Activated T-cell treated with anti-CD3 and anti-CD28 coated beads for 1 hour (primary cell): ENCODE data around the gene COL5A1.

Experiments
- DNase-seq: peaks from one replicate; pipeline ENCODE4 v3.0.0-alpha.2; 2020; ENCODE audit warnings: low read depth

COL5A1 gene

DNA sequence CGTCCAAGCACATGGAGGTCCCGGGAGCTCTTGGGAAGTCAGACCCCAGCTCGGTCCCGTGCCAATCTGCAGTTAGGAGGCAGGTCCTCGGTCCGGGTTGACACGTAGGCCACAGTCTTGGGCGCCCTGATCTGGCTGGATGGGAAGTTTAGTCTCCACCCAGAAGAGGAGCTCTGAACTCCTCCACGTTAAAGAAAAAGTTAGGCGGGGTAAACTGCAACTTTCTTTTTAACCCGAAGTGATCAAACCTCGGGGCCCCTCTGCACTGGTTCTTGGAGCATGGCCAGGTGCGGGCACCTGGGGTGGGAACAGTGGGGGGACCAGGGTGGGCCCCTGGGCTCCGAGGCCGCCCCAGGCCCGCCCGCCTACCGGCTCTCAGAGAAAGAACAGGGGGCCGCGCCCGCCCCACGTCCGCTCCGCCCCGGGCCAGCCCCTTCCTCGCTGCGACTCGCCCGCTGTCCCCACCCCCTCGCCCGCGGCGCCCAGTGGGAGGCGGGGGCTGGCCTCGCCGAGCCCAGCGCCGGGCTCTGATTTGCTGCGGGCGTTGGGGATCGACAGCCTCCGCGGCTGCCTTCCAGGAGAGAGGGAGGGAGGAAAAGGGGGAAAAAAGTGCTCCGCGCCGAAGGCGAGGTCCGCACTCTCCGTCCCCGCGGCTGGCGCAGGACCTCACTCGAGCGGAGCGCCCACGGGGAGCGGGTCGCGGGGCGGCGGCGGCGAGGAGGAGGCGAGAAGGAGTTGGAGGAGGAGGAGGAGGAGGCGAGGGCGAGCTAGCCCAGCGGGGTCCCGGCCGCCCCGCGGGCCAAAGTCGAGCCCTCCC lies at the start of gene COL5A1:
Gene COL5A1 (plus strand): TSS at position 631 of the 817 bp plus-strand sequence. CDS start 385 bp downstream, outside the sequence.
- peak; percentile 33 for DNase-seq

DNA sequence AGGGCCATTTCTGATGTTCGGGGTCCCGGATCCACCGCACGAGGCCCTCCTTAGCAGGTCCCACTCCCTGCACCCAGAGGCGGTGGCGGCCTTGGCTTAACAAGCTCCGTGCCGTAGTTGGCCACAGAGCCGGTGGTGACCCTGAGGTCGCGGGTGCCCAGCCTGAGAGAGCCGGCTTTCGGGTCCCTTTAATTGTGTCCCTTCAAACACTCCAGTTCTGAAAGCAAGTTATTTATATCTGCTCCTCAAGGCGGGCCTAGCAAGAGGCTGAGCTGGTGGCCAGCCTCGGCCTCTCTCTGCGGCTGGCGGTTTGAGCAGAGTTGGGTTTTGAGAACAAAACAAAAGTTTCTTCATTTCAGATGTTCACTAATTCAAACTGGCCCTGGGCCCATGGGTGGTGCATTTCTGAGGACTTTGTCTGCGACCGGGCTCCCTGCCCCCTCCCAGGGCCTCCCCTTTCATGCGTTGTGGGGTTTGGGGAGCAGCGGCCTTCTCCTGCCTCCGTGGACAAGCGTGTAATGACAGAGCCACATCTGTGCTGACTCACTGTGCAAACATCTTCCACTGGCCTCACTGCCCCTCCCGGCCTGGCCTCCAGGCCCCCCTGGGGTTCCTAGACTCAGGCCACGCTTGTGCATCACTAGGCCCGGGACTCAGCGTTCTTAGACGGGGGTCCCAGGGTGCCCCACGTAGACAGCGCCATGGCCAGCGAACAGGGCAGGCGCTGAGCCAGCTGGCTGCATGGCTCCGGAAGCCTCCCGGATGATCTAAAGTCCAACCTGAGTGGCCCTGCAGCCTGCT lies 49.4 kb upstream of the COL5A1 start:
- DNase-seq: no peak

DNA sequence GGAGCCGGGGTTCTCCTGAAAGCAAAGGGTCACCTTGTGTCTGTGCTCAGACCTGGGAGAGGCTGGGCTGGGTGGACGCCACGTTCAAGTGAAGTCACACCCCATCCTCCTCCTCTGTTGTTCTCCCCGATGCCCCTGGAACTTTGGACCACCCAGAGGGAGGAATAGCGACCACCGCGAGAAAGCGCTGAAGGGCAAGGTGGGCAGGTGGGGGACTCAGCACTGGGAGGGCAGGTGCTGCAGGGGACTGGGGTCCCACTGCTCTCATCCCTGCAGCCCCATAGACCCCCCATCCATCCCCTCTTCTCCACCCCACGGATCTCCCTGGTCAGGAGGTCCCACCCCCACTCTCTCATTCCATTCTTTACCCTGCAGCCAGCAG lies 48.8 kb upstream of the COL5A1 start:
- DNase-seq: no peak

DNA sequence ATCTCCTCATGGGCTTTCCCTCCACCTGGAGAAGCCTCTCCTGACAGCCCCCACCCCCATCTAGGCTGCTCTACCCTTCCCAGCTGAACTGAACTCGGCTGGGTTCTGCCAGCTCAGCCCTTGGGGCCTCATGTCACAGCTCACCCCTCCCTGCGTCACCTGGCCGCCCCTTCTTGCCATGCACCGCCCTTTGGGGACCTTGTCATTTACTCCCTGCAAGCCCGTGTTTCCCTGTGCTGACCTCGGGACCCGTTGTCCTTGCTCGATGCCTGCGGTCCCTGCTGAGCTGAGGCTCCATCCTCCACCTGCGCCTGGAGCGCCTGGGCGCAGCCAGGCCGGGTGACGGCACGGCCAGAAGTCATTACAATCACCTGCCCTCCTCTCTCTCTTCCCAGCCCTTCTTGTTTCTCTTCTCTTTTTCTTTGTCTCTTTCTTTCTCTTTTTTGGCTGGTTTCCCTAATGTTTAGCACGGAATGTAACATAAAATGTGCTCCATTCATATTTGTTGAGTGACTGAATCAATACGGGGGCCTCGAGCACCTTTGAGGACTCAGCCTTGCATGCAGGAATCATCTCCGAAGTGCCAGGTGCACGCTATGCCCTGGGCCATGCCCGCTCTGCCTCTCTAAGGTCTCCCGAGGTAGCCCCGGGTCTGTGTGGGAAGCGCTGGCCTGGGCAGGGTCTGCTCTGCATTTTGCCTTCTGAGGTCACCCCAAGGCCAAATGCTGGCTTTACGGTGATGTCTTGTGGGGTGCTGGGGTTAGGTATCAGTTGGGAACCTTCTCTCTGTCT lies 48.1 kb upstream of the COL5A1 start:
- no peak for DNase-seq

DNA sequence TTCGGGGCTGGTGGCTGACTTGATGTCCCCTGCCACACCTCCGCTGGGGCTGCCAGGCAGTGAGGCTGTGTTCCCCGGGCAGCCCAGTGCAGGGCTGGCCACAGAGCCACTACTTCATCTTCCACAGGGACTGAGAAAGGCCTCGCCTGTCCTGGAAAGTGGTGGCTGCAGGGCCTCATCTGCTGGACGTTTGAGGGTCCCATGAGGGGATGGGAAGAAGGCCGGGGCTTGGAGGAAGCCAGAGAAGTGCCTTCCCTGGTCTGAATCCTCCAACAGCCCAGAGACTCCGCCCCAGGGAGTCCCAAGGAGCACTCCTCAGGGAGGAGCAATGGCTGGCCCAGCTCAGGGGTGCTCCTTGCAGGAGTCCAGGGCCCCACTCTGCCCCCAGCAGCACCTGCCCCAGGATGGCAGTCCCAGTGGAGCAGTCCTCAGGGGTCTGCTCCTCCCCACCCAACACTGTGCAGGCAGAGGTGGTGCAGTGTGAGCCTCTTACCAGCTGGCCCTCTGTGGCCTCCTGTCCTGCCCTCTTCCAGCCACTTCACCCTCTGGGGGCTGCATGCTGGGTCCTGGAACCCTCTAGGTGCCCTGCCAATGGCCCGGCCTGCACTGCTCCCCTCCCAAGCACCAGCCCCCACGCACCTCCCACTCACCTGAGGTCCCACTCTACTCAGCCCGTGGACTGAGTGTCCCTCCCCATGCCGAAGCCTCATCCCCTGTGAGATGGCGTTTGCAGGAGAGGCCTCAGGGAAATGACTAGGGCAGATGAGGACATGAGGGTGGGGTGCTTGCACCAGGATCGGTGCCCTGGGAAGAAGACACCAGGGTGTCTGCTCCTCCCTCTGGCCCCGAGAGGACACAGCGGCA lies 47.3 kb upstream of the COL5A1 start:
- no peak for DNase-seq

DNA sequence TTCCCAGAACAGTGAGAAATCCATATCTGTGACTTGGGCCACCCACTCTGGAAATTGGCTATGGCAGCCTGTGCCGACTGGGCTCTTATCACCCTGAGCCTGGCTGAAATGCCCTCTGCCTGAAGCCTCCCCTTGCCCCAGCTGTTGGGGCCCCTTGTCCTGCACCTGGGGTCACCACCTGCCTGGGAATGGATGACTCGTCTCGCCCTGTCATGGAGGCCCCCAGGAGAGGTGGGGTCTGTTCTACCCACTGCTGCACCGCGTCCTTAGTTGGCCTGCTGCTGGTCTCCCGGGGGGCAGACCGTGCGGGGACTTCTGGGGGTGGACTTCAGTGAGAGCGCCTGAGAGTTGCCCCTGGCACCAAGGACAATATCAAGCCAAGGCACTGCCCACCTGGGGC lies 46.6 kb upstream of the COL5A1 start:
- DNase-seq: no peak

DNA sequence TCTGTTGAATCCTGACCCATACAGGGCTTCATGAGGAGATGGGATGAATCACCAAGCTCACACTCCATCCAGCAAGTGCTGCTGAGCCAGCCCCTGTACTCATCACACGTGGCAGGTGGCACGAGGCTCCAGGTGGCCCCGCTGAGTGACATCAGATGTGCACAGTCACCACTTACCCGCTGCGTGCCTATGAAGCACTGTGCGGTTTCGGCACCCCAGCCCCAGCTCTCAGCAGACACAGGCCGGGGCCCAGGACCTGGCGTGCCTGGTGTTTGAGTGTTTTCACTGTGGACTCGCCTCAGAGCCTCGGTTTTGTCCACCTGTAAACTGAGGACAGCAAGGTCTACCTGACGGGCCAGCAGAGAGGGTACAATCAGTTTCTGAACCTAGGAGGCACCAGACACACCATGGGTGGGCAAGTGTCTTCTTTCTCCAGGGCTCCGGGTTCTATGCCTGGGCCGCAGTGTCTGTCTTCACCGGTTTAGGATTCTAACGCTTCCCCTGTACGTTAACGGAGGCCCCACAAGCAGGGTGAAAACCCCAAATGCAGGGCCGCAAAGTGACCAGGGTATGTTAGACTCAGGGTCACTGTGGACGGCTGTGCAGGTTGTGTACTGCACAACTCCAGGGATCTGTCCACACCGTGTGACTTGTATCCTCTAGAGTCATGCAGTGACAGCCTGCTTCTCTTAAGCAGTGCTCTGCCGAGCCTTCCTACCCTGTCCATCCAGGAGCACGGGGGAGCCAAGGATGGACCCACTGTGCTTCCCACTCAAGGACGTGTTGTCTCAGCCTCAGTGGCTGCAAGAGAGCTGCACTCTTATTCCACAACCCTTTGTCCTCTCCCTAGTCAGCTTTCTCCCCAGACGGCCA lies 44.3 kb upstream of the COL5A1 start:
- no peak for DNase-seq

DNA sequence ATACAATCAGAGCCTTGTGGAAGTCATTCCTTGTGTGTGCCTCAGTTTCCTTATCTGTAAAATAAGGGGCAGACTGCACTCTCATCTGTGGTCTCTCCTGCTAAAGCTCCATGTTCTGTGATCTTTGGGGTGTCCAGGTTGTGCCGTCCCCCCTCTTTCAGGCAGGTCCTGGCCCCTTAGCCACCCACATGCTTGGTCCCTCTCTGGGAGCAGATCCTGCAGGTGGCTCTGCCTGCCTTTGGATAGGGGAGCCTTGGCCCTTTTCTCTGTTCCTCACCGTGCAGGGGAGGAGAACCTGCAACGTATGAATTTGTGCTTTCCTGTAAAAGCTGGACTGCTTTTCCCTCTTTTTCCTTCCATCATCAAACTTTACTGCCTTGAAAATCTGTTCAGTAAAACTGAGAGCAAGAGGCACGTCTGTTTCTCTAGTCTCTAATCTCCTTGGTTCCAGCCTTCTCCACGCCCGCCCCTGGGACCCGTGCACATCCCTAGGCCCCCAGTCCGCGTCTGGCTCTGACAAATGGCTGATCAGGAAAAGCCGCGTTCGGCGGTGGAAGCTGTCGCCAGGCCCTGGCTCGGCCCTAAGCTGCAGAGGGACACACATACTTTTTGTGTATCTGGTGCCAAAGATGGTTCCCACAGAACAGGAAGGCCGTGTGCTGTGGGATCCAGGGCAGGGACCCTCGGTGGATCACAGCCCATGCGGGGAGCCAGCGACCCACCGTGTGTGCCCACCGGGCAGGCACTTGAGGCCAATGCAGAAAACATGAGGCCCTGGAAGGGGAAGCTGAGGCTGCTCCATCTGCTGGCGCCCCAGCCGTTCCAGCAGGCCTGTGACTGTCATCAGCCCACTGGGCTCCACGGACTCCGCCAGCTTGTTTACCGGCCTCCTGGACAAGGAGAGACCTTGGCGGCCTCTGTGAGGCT lies 43.4 kb upstream of the COL5A1 start:
- DNase-seq: no peak

DNA sequence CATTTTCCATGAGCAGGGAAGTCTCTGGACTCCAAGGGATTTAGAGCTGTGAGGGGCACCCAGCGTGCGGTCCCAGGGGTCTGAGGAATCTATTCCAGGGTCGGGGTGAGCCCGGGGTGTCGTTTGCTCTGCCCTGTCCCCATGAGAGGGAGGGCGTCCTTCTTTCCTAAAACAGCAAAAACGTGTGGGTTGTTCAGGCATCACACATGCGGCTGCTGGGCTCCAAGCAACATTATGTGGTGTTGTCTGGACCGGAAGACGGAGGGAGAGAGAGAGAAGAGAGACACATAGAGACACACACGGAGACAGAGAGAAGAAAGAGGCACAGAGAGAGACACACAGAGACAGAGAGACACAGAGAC lies 42.7 kb upstream of the COL5A1 start:
- no peak for DNase-seq

DNA sequence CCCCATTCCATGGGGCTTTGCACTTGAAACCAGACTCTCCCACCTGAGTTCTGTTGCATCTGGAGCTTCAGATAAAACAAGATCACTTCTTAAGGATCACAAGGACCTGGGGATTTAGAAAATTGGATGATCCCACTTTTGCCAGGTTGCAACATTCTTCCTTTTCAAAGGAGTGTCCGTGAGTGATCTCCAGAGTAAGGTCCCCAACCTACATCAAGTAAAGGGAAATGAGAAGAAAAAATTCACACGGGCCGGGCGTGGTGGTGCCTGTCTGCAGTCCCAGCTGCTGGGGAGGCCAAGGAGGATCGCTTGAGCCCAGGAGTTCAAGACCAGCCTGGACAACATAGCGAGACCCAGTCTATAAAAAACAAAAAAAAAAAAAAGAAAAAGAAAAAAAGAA lies 41.2 kb upstream of the COL5A1 start:
- DNase-seq: no peak

DNA sequence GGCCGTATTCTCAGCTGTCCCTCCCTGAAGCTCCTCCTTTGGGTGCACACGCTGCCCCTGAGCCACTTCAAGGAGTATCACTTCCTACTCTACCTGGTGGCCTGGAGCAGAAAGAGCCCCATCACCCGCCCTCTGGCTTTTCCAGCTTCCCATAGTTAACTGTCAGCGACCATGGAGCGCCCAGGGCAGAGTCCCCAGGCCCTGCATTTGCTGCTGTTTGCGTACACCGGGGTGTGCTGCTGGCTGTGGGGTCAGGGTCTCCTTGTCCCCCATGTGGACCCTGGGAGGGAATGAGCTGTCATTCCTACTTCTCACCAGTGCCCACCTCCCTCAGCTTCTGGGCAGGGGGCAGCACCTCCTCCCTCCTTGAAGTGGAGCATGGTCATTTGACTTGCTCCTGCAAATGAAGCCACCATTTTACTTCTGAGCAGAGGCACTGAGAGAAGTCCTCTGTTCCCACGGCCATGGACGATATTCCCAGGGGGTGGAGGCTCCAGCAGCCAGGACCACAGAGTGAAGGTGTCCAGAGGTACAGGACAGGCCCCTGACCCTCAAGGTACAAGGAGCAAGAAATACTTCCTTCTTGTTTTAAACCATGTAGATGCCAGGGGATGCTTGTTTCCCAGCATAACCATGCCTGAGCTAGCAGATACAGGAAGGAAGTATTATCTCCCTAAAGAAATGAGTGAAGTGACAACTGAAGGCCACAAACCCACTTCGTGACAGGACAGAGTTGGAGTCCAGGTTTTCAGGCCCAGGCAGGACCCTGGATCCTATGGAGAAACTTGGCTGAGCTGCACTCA lies 40.6 kb upstream of the COL5A1 start:
- DNase-seq: no peak

DNA sequence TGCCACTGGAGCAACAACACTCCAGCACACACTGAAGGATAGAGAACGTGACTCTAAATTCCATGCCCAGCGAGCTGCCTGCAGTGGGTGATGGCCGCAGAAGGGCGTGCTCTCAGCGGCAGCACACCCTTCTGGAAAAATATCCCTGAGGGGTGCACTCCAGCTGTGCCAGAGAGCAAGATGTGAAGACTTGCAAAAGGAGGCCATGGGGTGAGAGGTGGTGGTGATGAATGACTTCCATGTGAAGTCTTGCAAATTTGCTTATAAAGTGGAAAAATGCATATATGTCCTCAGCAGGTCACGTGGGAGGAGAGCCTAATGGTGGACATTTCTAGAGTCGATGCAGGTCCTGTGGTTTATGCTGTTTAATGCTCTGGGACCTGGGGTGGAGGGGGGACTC lies 39.8 kb upstream of the COL5A1 start:
- DNase-seq: no peak

DNA sequence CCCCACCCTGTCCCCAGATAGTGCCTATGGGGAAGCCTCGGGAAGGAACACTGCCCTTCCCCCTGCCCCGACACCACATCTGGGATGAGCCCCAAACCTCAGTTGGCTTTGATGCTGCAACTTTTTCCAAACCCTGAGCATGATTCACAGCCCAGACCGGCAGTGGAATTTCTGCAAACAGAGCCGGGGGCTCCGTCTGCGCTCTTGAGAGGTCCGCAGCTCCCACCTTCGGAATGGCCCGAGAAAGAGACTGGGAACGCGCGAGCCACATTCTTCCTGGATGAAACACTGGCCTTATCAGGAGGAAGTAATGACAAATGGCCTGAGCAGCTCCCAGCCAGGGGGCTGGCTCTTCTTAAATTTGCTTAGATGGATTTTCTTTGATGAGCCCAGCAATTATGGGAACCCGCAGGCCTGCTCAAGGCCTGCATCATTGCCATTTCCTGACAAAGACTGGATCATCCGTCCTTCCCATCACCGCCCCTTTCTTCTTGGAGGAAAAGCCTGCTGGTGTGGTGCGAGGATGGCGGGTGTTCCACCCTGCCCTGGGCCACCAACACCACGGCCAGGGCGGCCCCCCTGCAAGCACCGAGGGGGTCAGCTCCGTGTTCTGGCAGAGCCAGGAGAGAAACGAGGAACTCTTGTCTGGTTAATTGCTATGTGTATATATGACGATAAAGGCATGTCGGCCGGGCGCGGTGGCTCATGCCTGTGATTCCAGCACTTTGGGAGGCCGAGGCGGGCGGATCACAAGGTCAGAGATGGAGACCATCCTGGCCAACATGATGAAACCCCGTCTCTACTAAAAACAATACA lies 38.8 kb upstream of the COL5A1 start:
- DNase-seq: no peak

DNA sequence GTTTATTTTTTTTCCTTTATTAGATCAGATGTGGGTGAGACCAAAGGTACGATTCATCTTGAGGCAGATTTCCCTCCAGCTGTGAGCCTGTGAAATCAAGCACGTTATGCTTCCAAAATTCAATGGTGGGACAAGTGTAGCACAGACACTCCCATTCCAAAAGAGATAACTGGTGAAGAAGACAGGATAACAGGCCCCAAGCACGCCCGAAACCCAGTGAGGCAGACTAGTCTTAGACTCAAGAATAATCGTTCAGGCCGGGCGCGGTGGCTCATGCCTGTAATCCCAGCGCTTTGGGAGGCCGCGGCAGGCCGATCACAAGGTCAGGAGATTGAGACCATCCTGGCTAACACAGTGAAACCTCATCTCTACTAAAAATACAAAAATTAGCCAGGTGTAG lies 36.8 kb upstream of the COL5A1 start:
- DNase-seq: no peak

DNA sequence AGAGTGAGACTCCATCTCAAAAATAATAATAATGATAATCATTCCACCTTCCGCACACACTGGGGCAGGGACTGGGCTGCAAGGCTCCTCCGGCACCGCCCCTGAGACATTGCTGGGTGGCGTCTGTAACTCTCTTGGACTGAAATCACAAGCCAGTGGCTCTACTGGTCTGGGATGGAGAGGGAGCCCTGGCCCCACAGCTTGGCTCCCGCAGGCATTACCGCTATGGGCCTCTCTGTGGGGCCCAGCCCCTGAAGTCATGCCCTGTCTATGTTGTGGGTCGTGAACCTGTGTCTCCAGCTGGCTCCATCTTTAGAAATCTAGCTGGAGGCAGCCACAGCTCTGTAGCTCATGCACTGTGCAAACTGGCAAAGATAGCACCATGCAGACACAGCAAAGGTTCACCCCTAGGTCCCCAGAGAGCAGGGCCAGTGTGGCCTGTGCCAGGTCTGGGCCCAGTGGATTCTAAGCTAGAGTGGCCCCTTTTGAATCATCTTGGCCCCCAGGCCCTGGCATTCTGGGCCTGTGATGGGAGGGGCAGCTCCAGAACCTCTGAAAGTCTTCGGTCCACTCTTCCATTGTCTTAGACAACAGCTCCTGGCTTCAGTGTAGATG lies 36.1 kb upstream of the COL5A1 start:
- DNase-seq: no peak

DNA sequence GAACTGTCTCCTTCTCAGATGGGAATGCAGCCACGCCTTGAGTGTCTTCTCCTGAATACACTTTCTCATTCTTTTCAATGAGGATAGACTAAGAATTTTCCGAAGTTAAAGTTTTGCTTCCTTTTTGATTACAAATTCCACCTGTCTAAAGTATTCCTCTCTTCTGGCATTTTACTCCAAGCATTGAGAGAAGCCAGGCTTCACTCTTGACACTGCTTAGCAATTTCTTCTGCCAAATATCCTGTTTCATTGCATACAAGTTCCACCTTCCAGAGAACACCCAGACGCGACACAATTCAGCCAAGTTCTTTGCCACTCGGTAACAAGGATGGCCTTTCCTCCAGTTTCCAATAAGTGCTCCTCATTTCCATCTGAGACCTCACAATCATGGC lies 35.6 kb upstream of the COL5A1 start:
- DNase-seq: no peak

DNA sequence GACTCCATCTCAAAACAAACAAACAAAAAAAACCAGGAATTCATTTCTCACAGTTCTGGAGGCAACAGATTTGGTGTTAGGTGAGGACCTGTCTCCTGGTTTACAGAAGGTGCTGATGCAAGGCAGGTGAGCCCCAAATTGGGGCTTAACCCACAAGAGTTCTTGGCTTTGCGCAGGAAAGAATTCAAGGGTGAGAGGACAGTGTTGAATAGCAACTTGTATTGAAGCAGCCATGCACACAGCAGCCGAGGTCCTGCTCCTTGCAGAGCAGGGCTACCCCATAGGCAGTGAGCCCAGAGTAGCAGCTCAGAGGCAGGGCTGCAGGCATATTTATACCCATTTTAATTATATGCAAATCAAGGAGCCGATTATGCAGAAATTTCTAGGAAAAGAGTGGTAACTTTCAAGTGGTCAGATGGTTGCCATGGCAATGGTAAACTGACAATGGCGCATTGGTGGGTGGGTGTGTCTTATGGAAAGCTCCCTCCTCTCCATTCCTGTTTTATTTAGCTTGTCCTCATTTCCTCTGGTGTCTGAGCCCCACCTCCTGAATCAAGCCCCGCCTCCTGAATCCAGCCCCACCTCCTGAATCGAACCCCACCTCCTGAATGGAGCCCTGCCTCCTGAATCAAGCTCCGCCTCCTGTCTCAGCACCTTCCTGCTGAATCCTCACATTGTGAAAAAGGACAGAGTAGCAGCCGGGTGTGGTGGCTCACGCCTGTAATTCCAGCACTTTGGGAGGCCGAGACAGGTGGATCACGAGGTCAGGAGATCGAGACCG lies 34.5 kb upstream of the COL5A1 start:
- DNase-seq: no peak
